Neural progenitor cell (in vitro differentiated cells): ENCODE results near the gene SPATC1L. TPM values are rescaled to one million over a fixed set of nuclear protein-coding genes. Genes with fewer than 3 reads are reported as not detected.

ENCODE experiments used
- DNase-seq: peaks from one replicate; pipeline ENCODE4 v3.0.0-alpha.2; 2016; ENCODE audit warnings: low spot score
- H2AFZ ChIP-seq: fragments of 200-600 bp; sonication (generic); replicated peaks from 2 replicates; pipeline ENCODE4 v1.6.1; 2016; ENCODE audit warnings: antibody characterized with exemption
- H3F3A ChIP-seq: fragments of 200-600 bp; sonication (generic); 2 replicates; pipeline ENCODE4 v1.6.1; 2016; ENCODE audit warnings: antibody characterized with exemption, low read depth
- H3K27ac ChIP-seq: fragments of 200-600 bp; sonication (generic); 2 replicates; pipeline ENCODE4 v1.5.1; 2016; ENCODE audit warnings: mild to moderate bottlenecking
- H3K27me3 ChIP-seq: fragments of 200-600 bp; sonication (generic); 2 replicates; pipeline ENCODE4 v1.6.1; 2016; ENCODE audit warnings: mild to moderate bottlenecking, moderate library complexity
- H3K36me3 ChIP-seq: fragments of 200-600 bp; sonication (generic); 2 replicates; pipeline ENCODE4 v1.5.1; 2016
- H3K4me1 ChIP-seq: fragments of 200-600 bp; sonication (generic); 2 replicates; pipeline ENCODE4 v1.6.1; 2016; ENCODE audit warnings: mixed run types
- H3K4me2 ChIP-seq: fragments of 200-600 bp; sonication (generic); 2 replicates; pipeline ENCODE4 v1.6.1; 2016
- H3K4me3 ChIP-seq: fragments of 200-600 bp; sonication (generic); 2 replicates; pipeline ENCODE4 v1.5.1; 2016
- H3K79me2 ChIP-seq: fragments of 200-600 bp; sonication (generic); 2 replicates; pipeline ENCODE4 v1.6.1; 2016; ENCODE audit warnings: low read depth
- H3K9ac ChIP-seq: fragments of 200-600 bp; sonication (generic); 2 replicates; pipeline ENCODE4 v1.6.1; 2016
- H3K9me3 ChIP-seq: fragments of 200-600 bp; sonication (generic); 2 replicates; pipeline ENCODE4 v1.5.1; 2016; ENCODE audit warnings: low read depth
- H4K20me1 ChIP-seq: fragments of 200-600 bp; sonication (generic); 2 replicates; pipeline ENCODE4 v1.6.1; 2016; ENCODE audit warnings: low read depth
- H3K27ac Mint-ChIP-seq: 3 replicates; pipeline ENCODE4 v1.8.0; 2021; ENCODE audit warnings: mixed read lengths
- H3K27me3 Mint-ChIP-seq: 2 replicates; pipeline ENCODE4 v1.8.0; 2022; ENCODE audit warnings: low read depth, mild to moderate bottlenecking, inconsistent platforms, moderate library complexity, mixed read lengths; ENCODE audit not compliant: insufficient read depth
- H3K36me3 Mint-ChIP-seq: 3 replicates; pipeline ENCODE4 v1.8.0; 2021; ENCODE audit warnings: mixed read lengths
- H3K4me1 Mint-ChIP-seq: 3 replicates; pipeline ENCODE4 v1.8.0; 2021; ENCODE audit warnings: mixed read lengths
- H3K4me3 Mint-ChIP-seq: 3 replicates; pipeline ENCODE4 v1.8.0; 2021; ENCODE audit warnings: mild to moderate bottlenecking, moderate library complexity, mixed read lengths
- H3K9me3 Mint-ChIP-seq: 3 replicates; pipeline ENCODE4 v1.8.0; 2020; ENCODE audit warnings: mixed read lengths
- CTCF ChIP-seq: fragments of 200-600 bp; sonication (generic); IDR thresholded peaks from 2 replicates; pipeline ENCODE4 v1.5.1; 2017; ENCODE audit warnings: antibody characterized with exemption, mild to moderate bottlenecking
- EZH2 ChIP-seq: fragments of 200-600 bp; sonication (generic); IDR thresholded peaks from 2 replicates; pipeline ENCODE4 v1.6.1; 2017; ENCODE audit warnings: antibody characterized with exemption, mild to moderate bottlenecking, moderate library complexity
- EZH2phosphoT487 ChIP-seq: fragments of 200-600 bp; sonication (generic); IDR thresholded peaks from 2 replicates; pipeline ENCODE4 v1.6.1; 2017; ENCODE audit warnings: antibody characterized with exemption
- total RNA-seq: library from RNA; depleted of rRNA; stranded (reverse); fragments of >200 nt; gene quantifications from 2 replicates; pipeline ENCODE4 v1.2.3, GENCODE V29; 2015; ENCODE audit warnings: low replicate concordance

The SPATC1L gene
- total RNA-seq, 1 donor from 2014 or later = 5.1 TPM

GRCh38 chr21:46130831-46131587 is 53.2 kb downstream of the SPATC1L start:
- Histone ChIP-seq H3K9ac (no peak overlapping the region), H3K4me3 (no peak overlapping the region), H3K27ac (no peak overlapping the region), H3K36me3 (no peaks in the 10 kb centered on the region), H2AFZ (no peak overlapping the region), H3K9me3 (no peaks in the 10 kb centered on the region), H4K20me1 (no peaks in the 10 kb centered on the region), H3K27me3 (no peaks in the 10 kb centered on the region), H3K4me1 (peaks cover 9% of the 10 kb centered on the region), H3K79me2 (no peaks in the 10 kb centered on the region), H3F3A (peaks cover 3% of the 10 kb centered on the region), H3K4me2 (no peak overlapping the region)
- H3K27ac Mint-ChIP-seq = no peak overlapping the region
- no peak overlapping the region for H3K4me3 Mint-ChIP-seq
- H3K4me1 Mint-ChIP-seq = peaks cover 7% of the 10 kb centered on the region
- peaks cover 2% of the 10 kb centered on the region for H3K9me3 Mint-ChIP-seq
- no peak for DNase-seq
- H3K27me3 Mint-ChIP-seq = peaks cover 9% of the 10 kb centered on the region
- H3K36me3 Mint-ChIP-seq = no peaks in the 10 kb centered on the region
- TF ChIP-seq CTCF (no peak), EZH2phosphoT487 (no peak), EZH2 (no peak)

GRCh38 chr21:46129846-46130651 is 54.2 kb downstream of the SPATC1L start:
- H2AFZ ChIP-seq = no peak overlapping the region
- H3K4me3 ChIP-seq = no peak overlapping the region
- H3K4me1 Mint-ChIP-seq = peaks cover 5% of the 10 kb centered on the region
- no peaks in the 10 kb centered on the region for H3K9me3 ChIP-seq
- H3K4me2 ChIP-seq = no peak overlapping the region
- H3F3A ChIP-seq = peaks cover 3% of the 10 kb centered on the region
- H3K27ac ChIP-seq = no peak overlapping the region
- no peaks in the 10 kb centered on the region for H3K9me3 Mint-ChIP-seq
- H3K36me3 Mint-ChIP-seq = no peaks in the 10 kb centered on the region
- no peaks in the 10 kb centered on the region for H3K27me3 ChIP-seq
- no peaks in the 10 kb centered on the region for H3K79me2 ChIP-seq
- no peak overlapping the region for H3K27ac Mint-ChIP-seq
- H3K36me3 ChIP-seq = no peaks in the 10 kb centered on the region
- peaks cover 9% of the 10 kb centered on the region for H3K4me1 ChIP-seq
- H4K20me1 ChIP-seq = no peaks in the 10 kb centered on the region
- TF ChIP-seq CTCF (no peak), EZH2 (no peak), EZH2phosphoT487 (no peak)
- no peak for DNase-seq
- no peak overlapping the region for H3K9ac ChIP-seq
- no peak overlapping the region for H3K4me3 Mint-ChIP-seq
- H3K27me3 Mint-ChIP-seq = peaks cover 6% of the 10 kb centered on the region

GRCh38 chr21:46128933-46129571 is 55.2 kb downstream of the SPATC1L start:
- no peak for DNase-seq
- Mint-ChIP-seq H3K9me3 (no peaks in the 10 kb centered on the region), H3K4me3 (peak overlapping the region; percentile 12), H3K36me3 (no peaks in the 10 kb centered on the region), H3K4me1 (peaks cover 5% of the 10 kb centered on the region), H3K27me3 (peaks cover 5% of the 10 kb centered on the region), H3K27ac (no peak overlapping the region)
- Histone ChIP-seq H3K36me3 (no peaks in the 10 kb centered on the region), H3F3A (no peaks in the 10 kb centered on the region), H2AFZ (no peak overlapping the region), H3K9me3 (no peaks in the 10 kb centered on the region), H4K20me1 (no peaks in the 10 kb centered on the region), H3K4me3 (no peak overlapping the region), H3K27me3 (no peaks in the 10 kb centered on the region), H3K27ac (no peak overlapping the region), H3K4me2 (no peak overlapping the region), H3K9ac (no peak overlapping the region), H3K4me1 (peaks cover 9% of the 10 kb centered on the region), H3K79me2 (no peaks in the 10 kb centered on the region)
- TF ChIP-seq EZH2 = no peak
- no peak for TF ChIP-seq EZH2phosphoT487
- no peak for TF ChIP-seq CTCF
